HEK293 (cell line): Measurements from ENCODE around the gene SH3PXD2B.

Source experiments
- CTCF ChIP-seq: fragments of 450-650 bp; formaldehyde crosslinking; IDR thresholded peaks from 2 replicates; pipeline ENCODE4 v1.5.1; 2016; ENCODE audit warnings: missing biosample characterization, missing genetic modification characterization
- MYNN ChIP-seq: fragments of 450-650 bp; formaldehyde crosslinking; IDR thresholded peaks from 2 replicates; pipeline ENCODE4 v1.5.1; 2016; ENCODE audit warnings: missing biosample characterization, missing genetic modification characterization, borderline replicate concordance
- MZF1 ChIP-seq: fragments of 450-650 bp; formaldehyde crosslinking; IDR thresholded peaks from 2 replicates; pipeline ENCODE4 v1.5.1; 2017; ENCODE audit warnings: missing biosample characterization, missing genetic modification characterization, borderline replicate concordance
- PBX3 ChIP-seq: sonication (generic); formaldehyde crosslinking; IDR thresholded peaks from 2 replicates; pipeline ENCODE4 v1.8.1; 2022; ENCODE audit warnings: mild to moderate bottlenecking, moderate library complexity, missing genetic modification reagents
- ZNF311 ChIP-seq: fragments of 450-650 bp; formaldehyde crosslinking; IDR thresholded peaks from 2 replicates; pipeline ENCODE4 v1.5.1; 2017; ENCODE audit warnings: missing biosample characterization, missing genetic modification characterization, borderline replicate concordance
- ZNF639 ChIP-seq: fragments of 450-650 bp; formaldehyde crosslinking; IDR thresholded peaks from 2 replicates; pipeline ENCODE4 v1.5.1; 2016; ENCODE audit warnings: missing biosample characterization, missing genetic modification characterization
- ZNF660 ChIP-seq: fragments of 450-650 bp; IDR thresholded peaks from 2 replicates; pipeline ENCODE4 v1.5.1; 2018; ENCODE audit warnings: missing biosample characterization, mild to moderate bottlenecking, missing genetic modification characterization
- ZNF707 ChIP-seq: fragments of 450-650 bp; formaldehyde crosslinking; IDR thresholded peaks from 2 replicates; pipeline ENCODE4 v1.5.1; 2016; ENCODE audit warnings: missing biosample characterization, missing genetic modification characterization
- ZNF785 ChIP-seq: fragments of 450-650 bp; formaldehyde crosslinking; IDR thresholded peaks from 2 replicates; pipeline ENCODE4 v1.5.1; 2016; ENCODE audit warnings: missing biosample characterization, missing genetic modification characterization

- no peak for TF ChIP-seq CTCF (tag by site-specific recombination)
- no peak for TF ChIP-seq ZNF311 (tag by site-specific recombination)
- TF ChIP-seq MZF1 (tag by site-specific recombination) = no peak
- no peak for TF ChIP-seq ZNF707 (tag by site-specific recombination)
- no peak for TF ChIP-seq ZNF660
- no peak for TF ChIP-seq MYNN
- TF ChIP-seq PBX3 = no peak
- TF ChIP-seq ZNF785 = no peak
- TF ChIP-seq ZNF639 (tag by site-specific recombination) = no peak
Measured at GRCh38 chr5:172302047-172302710, 152.1 kb downstream of the SH3PXD2B start.
